SK-N-SH (cell line): Measurements from ENCODE around the gene LDB2. TPM values are rescaled to one million over a fixed set of nuclear protein-coding genes. Genes with fewer than 3 reads are reported as not detected.

Experiments
- CTCF ChIA-PET: fragments of 300-600, 350-600 bp; formaldehyde crosslinking; extraction: SDS; loops from one replicate; lab custom pipeline; 2021; lab: Yijun Ruan, JAX
- POLR2A ChIA-PET: fragments of 350-600 bp; sonication (Branson Sonifier 250); formaldehyde crosslinking; extraction: SDS; loops from one replicate; lab custom pipeline; 2020; ENCODE audit warnings: antibody characterized with exemption, inconsistent platforms; lab: Yijun Ruan, JAX
- DNase-seq: peaks from one replicate; pipeline ENCODE4 v3.0.0; 2012
- H2AFZ ChIP-seq: fragments of 200-600 bp; sonication (generic); 2 replicates; pipeline ENCODE4 v1.8.1; 2016; ENCODE audit warnings: antibody characterized with exemption, mild to moderate bottlenecking, low read depth
- H3F3A ChIP-seq: fragments of 200-600 bp; sonication (generic); replicated peaks from 2 replicates; pipeline ENCODE3; 2016; ENCODE audit warnings: antibody characterized with exemption, mild to moderate bottlenecking; ENCODE audit not compliant: insufficient read depth
- H3K27ac ChIP-seq, 2 experiments: fragments of 200-500 bp in 1 of 2; fragments of 200-600 bp in 1 of 2; sonication (Bioruptor generic) in 1 of 2; sonication (generic), shearing (Covaris generic) in 1 of 2; 2 replicates each; pipeline versions ENCODE4 v1.5.1 to v1.6.1; 2014 to 2016; ENCODE audit warnings: low read depth in 2 of 2, inconsistent platforms in 1 of 2, low read length in 1 of 2, mild to moderate bottlenecking in 1 of 2, mixed read lengths in 1 of 2
- H3K27me3 ChIP-seq: fragments of 200-600 bp; sonication (generic), shearing (Covaris generic); 2 replicates; pipeline ENCODE4 v1.6.1; 2016; ENCODE audit warnings: mixed run types; ENCODE audit not compliant: insufficient read depth
- H3K36me3 ChIP-seq, 2 experiments: fragments of 200-500 bp in 1 of 2; fragments of 200-600 bp in 1 of 2; sonication (Bioruptor generic) in 1 of 2; sonication (generic) in 1 of 2; replicated peaks in 1 of 2; 2 replicates each; pipeline versions ENCODE3 to v1.5.1; 2014 to 2016; ENCODE audit warnings: low read length in 1 of 2, mild to moderate bottlenecking in 1 of 2; ENCODE audit not compliant: insufficient read depth in 2 of 2, control insufficient read depth in 1 of 2
- H3K4me1 ChIP-seq, 2 experiments: fragments of 200-500 bp in 1 of 2; fragments of 200-600 bp in 1 of 2; sonication (Bioruptor generic) in 1 of 2; sonication (generic), shearing (Covaris generic) in 1 of 2; 2 replicates each; pipeline versions ENCODE4 v1.5.1 to v1.6.1; 2014 to 2016; ENCODE audit warnings: low read depth in 1 of 2, low read length in 1 of 2, mixed run types in 1 of 2; ENCODE audit not compliant: insufficient read depth in 2 of 2, control insufficient read depth in 1 of 2
- H3K4me2 ChIP-seq: fragments of 200-600 bp; sonication (generic), shearing (Covaris generic); 2 replicates; pipeline ENCODE4 v1.6.1; 2017; ENCODE audit warnings: mixed run types
- H3K4me3 ChIP-seq, 2 experiments: fragments of 200-500 bp in 1 of 2; fragments of 200-600 bp in 1 of 2; sonication (Bioruptor generic) in 1 of 2; sonication (generic), shearing (Covaris generic) in 1 of 2; 2 replicates each; pipeline versions ENCODE4 v1.5.1 to v1.8.1; 2014 to 2016; ENCODE audit warnings: low read depth in 2 of 2, inconsistent platforms in 1 of 2, low read length in 1 of 2, mild to moderate bottlenecking in 1 of 2, mixed read lengths in 1 of 2, moderate library complexity in 1 of 2
- H3K79me2 ChIP-seq: fragments of 200-600 bp; sonication (generic); 2 replicates; pipeline ENCODE4 v1.8.1; 2017; ENCODE audit warnings: mild to moderate bottlenecking; ENCODE audit not compliant: insufficient read depth
- H3K9ac ChIP-seq: fragments of 200-600 bp; sonication (generic); 2 replicates; pipeline ENCODE4 v1.6.1; 2017; ENCODE audit warnings: mixed run types
- H3K9me2 ChIP-seq: fragments of 200-600 bp; sonication (generic); 2 replicates; pipeline ENCODE4 v1.6.1; 2017; ENCODE audit warnings: mixed run types
- H3K9me3 ChIP-seq: fragments of 200-600 bp; sonication (generic); 2 replicates; pipeline ENCODE4 v1.6.1; 2017; ENCODE audit warnings: mixed run types, mild to moderate bottlenecking, moderate library complexity
- H4K20me1 ChIP-seq: fragments of 200-600 bp; sonication (generic); 2 replicates; pipeline ENCODE4 v1.6.1; 2017; ENCODE audit warnings: mild to moderate bottlenecking, mixed run types; ENCODE audit not compliant: insufficient read depth
- CHD2 ChIP-seq: fragments of 150-350 bp; IDR thresholded peaks from 2 replicates; pipeline ENCODE4 v1.6.1; 2018; ENCODE audit warnings: low read length; ENCODE audit not compliant: partially characterized antibody
- CTCF ChIP-seq: fragments of 200-600 bp; sonication (generic); IDR thresholded peaks from 2 replicates; pipeline ENCODE4 v1.6.1; 2017; ENCODE audit warnings: antibody characterized with exemption, mild to moderate bottlenecking, moderate library complexity
- EP300 ChIP-seq, 2 experiments: IDR thresholded peaks; 2 replicates each; pipeline versions ENCODE4 v1.4.0 to v1.6.1; 2012; ENCODE audit warnings: borderline replicate concordance in 1 of 2, low read depth in 1 of 2, low read length in 1 of 2
- FOSL2 ChIP-seq: IDR thresholded peaks from 2 replicates; pipeline ENCODE4 v1.4.0; 2012; ENCODE audit warnings: low read depth, mild to moderate bottlenecking, moderate library complexity, borderline replicate concordance
- FOXJ3 ChIP-seq: sonication (generic); formaldehyde crosslinking; IDR thresholded peaks from 2 replicates; pipeline ENCODE4 v1.5.1; 2020; ENCODE audit warnings: mild to moderate bottlenecking, missing genetic modification reagents
- MAX ChIP-seq: IDR thresholded peaks from 2 replicates; pipeline ENCODE4 v1.4.0; 2012; ENCODE audit warnings: low read depth
- MEF2A ChIP-seq: IDR thresholded peaks from 2 replicates; pipeline ENCODE4 v1.4.0; 2012; ENCODE audit warnings: low read depth, borderline replicate concordance
- NRF1 ChIP-seq: IDR thresholded peaks from 2 replicates; pipeline ENCODE4 v1.6.1; 2012; ENCODE audit warnings: low read depth, mild to moderate bottlenecking, low read length
- RAD21 ChIP-seq: IDR thresholded peaks from 2 replicates; pipeline ENCODE4 v1.6.1; 2012; ENCODE audit warnings: mild to moderate bottlenecking, low read length
- RCOR1 ChIP-seq: fragments of 150-350 bp; IDR thresholded peaks from 2 replicates; pipeline ENCODE4 v1.6.1; 2017; ENCODE audit warnings: antibody characterized with exemption, low read length
- REST ChIP-seq: IDR thresholded peaks from 2 replicates; pipeline ENCODE4 v1.6.1; 2012; ENCODE audit warnings: mild to moderate bottlenecking, low read depth, low read length, moderate library complexity
- RFX5 ChIP-seq: IDR thresholded peaks from 2 replicates; pipeline ENCODE4 v1.6.1; 2012; ENCODE audit warnings: mild to moderate bottlenecking, improper control_type of control experiment, low read length
- TAF1 ChIP-seq: IDR thresholded peaks from 2 replicates; pipeline ENCODE4 v1.6.1; 2012; ENCODE audit warnings: low read depth, mild to moderate bottlenecking, low read length, moderate library complexity, borderline replicate concordance
- WGBS: methylation state at CpG from one replicate; pipeline ENCODE4 v1.1.6; 2017; ENCODE audit warnings: low lambda C conversion rate; 5-methylcytosine and 5-hydroxymethylcytosine counted together
- polyA plus RNA-seq, 3 experiments: library from polyadenylated mRNA; depleted of rRNA; stranded (reverse); fragments of >200 nt; gene quantifications; 2 replicates each; pipeline ENCODE4 v1.2.3, GENCODE V29; 2012

The LDB2 gene
- polyA plus RNA-seq, 1 of the 3 experiments (the other 2 are of a cell fraction): 11.0 TPM

GRCh38 chr4:16591272-16591826 lies 307.1 kb downstream of the LDB2 start:
- POLR2A ChIA-PET: no interaction called here
- CTCF ChIA-PET: no interaction called here

More at GRCh38 chr4:16591272-16591826, 307.1 kb downstream of the LDB2 start:
- Histone ChIP-seq H3K27me3 (no peaks in the 10 kb centered on the region), H3K27ac (no peak overlapping the region), H3K9me2 (no peaks in the 10 kb centered on the region), H3K9ac (no peak overlapping the region), H3F3A (no peaks in the 10 kb centered on the region), H3K9me3 (no peaks in the 10 kb centered on the region), H3K4me3 (no peak overlapping the region), H4K20me1 (no peaks in the 10 kb centered on the region), H2AFZ (no peak overlapping the region), H3K79me2 (no peaks in the 10 kb centered on the region), H3K4me1 (no peaks in the 10 kb centered on the region), H3K36me3 (peaks cover 0 to 5% of the 10 kb centered on the region in 2 experiments), H3K4me2 (no peak overlapping the region)
- no peak for DNase-seq
- TF ChIP-seq TAF1 (no peak), MAX (no peak), CHD2 (no peak), RAD21 (no peak), REST (no peak), FOSL2 (no peak), RCOR1 (no peak), RFX5 (no peak), MEF2A (no peak), FOXJ3 (CRISPR knock-in tag) (no peak), CTCF (no peak), NRF1 (no peak), EP300 (IDR thresholded peaks at IDR 0.05; ENCODE audit: borderline replicate concordance in 1 of 2, low read depth in 1 of 2, low read length in 1 of 2) (no peak)
- 84% methylated on average over 3 of the region's 3 CpGs for WGBS
